Activated naive CD4-positive, alpha-beta T cell treated with anti-CD3 and anti-CD28 coated beads, Interleukin-2, amount 10 ng/mL, durations not matched to agents 7 days and 5 days (primary cell): ENCODE measurements around the gene PTPRD.
"Not testable (repeated sequence)": the region's sequence is repeated elsewhere in the genome, so short reads cannot be mapped to it uniquely, and the experiment has no call there.

ENCODE experiments used
- CTCF ChIA-PET: fragments of 350-600 bp; sonication (Branson Sonifier 250); formaldehyde crosslinking; loops from one replicate; lab custom pipeline; 2021; ENCODE audit warnings: antibody characterized with exemption; lab: Charles Lee
- DNase-seq: peaks from one replicate; pipeline ENCODE4 v3.0.0-alpha.2; 2020
- H3K27ac Mint-ChIP-seq: one replicate; pipeline ENCODE4 v1.8.0; 2021; ENCODE audit warnings: mild to moderate bottlenecking, moderate library complexity, mixed read lengths
- H3K27me3 Mint-ChIP-seq: one replicate; pipeline ENCODE4 v1.8.0; 2021; ENCODE audit warnings: mild to moderate bottlenecking, mixed read lengths
- H3K36me3 Mint-ChIP-seq: one replicate; pipeline ENCODE4 v1.8.0; 2021; ENCODE audit warnings: mixed read lengths
- H3K4me1 Mint-ChIP-seq: one replicate; pipeline ENCODE4 v1.8.0; 2021; ENCODE audit warnings: mixed read lengths
- H3K4me3 Mint-ChIP-seq: one replicate; pipeline ENCODE4 v1.8.0; 2021; ENCODE audit warnings: mild to moderate bottlenecking, moderate library complexity, mixed read lengths
- H3K9me3 Mint-ChIP-seq: one replicate; pipeline ENCODE4 v1.8.0; 2021; ENCODE audit warnings: mixed read lengths

Gene PTPRD

GRCh38 chr9:9387511-9388115 is 1225.2 kb downstream of the PTPRD start:
- no peak for DNase-seq
- Mint-ChIP-seq H3K36me3 (no peaks in the 10 kb centered on the region), H3K4me1 (no peaks in the 10 kb centered on the region), H3K27me3 (no peaks in the 10 kb centered on the region), H3K27ac (no peak overlapping the region), H3K4me3 (no peak overlapping the region), H3K9me3 (no peaks in the 10 kb centered on the region)
- CTCF ChIA-PET: no interaction called here

GRCh38 chr9:9362332-9362731 is 1250.5 kb downstream of the PTPRD start:
- DNase-seq: no peak
- no peaks in the 10 kb centered on the region for H3K4me1 Mint-ChIP-seq
- no peak overlapping the region for H3K27ac Mint-ChIP-seq
- no peaks in the 10 kb centered on the region for H3K9me3 Mint-ChIP-seq
- no peak overlapping the region for H3K4me3 Mint-ChIP-seq
- CTCF ChIA-PET: no interaction called here
- H3K36me3 Mint-ChIP-seq: no peaks in the 10 kb centered on the region
- H3K27me3 Mint-ChIP-seq: no peaks in the 10 kb centered on the region

DNA sequence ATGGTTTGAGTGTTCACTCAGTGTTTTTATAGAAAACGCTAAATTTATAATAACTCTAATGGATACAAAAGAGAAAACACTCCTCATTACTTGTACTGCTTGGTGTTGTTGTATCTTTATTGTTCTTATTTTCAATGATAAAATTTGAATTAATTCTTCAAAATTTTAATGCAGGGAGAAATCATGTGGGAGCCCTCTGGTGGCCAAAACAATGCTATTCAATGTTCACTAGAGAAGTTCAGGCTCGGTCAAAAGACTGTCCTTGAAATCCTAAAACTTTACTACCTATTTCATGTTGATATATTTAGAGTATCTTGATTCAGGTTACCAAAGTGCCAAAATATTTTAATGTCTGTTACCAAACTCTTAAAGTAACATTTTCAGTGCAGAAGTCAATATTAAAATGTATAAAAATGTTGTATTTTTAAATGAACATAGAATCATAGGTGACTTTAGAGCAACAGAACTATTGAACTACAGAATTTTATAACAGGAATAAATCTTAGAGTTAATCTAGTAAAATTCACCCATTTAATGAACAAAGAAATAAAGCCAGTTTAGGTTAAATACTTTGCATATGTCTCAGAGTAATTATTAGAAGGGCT is 1259.8 kb downstream of the PTPRD start:
- Mint-ChIP-seq H3K27ac (no peak overlapping the region), H3K4me1 (no peaks in the 10 kb centered on the region), H3K4me3 (no peak overlapping the region), H3K27me3 (no peaks in the 10 kb centered on the region), H3K36me3 (no peaks in the 10 kb centered on the region), H3K9me3 (no peaks in the 10 kb centered on the region)
- DNase-seq: no peak
- CTCF ChIA-PET: no interaction called here

- no peak overlapping the region for H3K4me3 Mint-ChIP-seq
- no peaks in the 10 kb centered on the region for H3K27me3 Mint-ChIP-seq
- CTCF ChIA-PET: interaction anchor here (0.6 kb wide), 1 partner anchor 602 kb away, joined by 3 read pairs; no protein-coding TSS in a partner anchor
- H3K36me3 Mint-ChIP-seq: no peaks in the 10 kb centered on the region
- H3K27ac Mint-ChIP-seq: no peak overlapping the region
- no peak for DNase-seq
- no peaks in the 10 kb centered on the region for H3K4me1 Mint-ChIP-seq
- no peaks in the 10 kb centered on the region for H3K9me3 Mint-ChIP-seq
Observed at GRCh38 chr9:9341203-9341602, 1271.6 kb downstream of the PTPRD start.

GRCh38 chr9:9337129-9337528 is 1275.7 kb downstream of the PTPRD start:
- no peak overlapping the region for H3K27ac Mint-ChIP-seq
- DNase-seq: no peak
- H3K4me3 Mint-ChIP-seq: no peak overlapping the region
- H3K36me3 Mint-ChIP-seq: no peaks in the 10 kb centered on the region
- CTCF ChIA-PET: no interaction called here
- H3K9me3 Mint-ChIP-seq: no peaks in the 10 kb centered on the region
- H3K27me3 Mint-ChIP-seq: no peaks in the 10 kb centered on the region
- no peaks in the 10 kb centered on the region for H3K4me1 Mint-ChIP-seq

DNA sequence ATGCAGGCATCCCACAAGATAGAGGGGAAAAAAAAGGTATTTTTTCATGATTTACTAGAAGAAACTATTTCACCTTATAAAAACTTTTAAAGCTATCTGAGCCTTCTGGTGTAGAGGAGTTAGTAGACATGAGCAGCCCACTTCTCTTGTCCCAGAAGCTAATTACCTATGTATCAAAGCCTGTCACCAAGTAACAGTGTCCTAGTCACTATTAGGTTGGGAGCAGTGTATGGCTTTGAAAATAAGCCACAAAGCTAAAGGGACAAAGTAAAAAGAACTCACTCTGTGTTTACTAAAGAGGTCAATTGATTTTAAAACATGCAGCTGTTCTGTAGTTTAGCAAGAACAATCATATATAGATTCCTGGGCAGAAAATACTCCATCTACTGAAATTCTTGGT is 1286.1 kb downstream of the PTPRD start:
- DNase-seq: no peak
- Mint-ChIP-seq H3K27me3 (no peaks in the 10 kb centered on the region), H3K9me3 (peaks cover 3% of the 10 kb centered on the region), H3K4me1 (no peaks in the 10 kb centered on the region), H3K36me3 (no peaks in the 10 kb centered on the region), H3K27ac (no peak overlapping the region), H3K4me3 (no peak overlapping the region)
- CTCF ChIA-PET: no interaction called here

GRCh38 chr9:9319007-9319406 is 1293.8 kb downstream of the PTPRD start:
- Mint-ChIP-seq H3K4me1 (no peaks in the 10 kb centered on the region), H3K4me3 (no peak overlapping the region), H3K9me3 (no peaks in the 10 kb centered on the region), H3K27me3 (no peaks in the 10 kb centered on the region), H3K36me3 (no peaks in the 10 kb centered on the region), H3K27ac (no peak overlapping the region)
- DNase-seq: no peak
- CTCF ChIA-PET: no interaction called here

DNA sequence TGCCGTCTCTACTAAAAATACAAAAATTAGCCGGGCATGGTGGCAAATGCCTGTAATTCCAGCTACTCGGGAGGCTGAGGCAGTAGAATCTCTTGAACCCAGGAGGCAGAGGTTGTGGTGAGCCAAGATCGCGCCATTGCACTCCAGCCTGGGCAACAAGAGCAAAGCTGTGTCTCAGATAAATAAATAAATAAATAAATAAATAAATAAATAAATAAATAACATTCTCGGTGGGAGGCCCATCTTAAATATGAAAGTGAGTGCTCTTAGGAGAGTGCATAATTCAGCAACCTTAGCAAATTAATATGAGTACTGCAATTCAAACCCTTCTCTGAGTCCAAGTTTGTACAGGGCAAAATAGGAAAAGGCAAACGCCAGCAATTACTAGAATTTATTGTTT is 1302.1 kb downstream of the PTPRD start:
- H3K27me3 Mint-ChIP-seq, H3K36me3 Mint-ChIP-seq, H3K27ac Mint-ChIP-seq: not testable (repeated sequence)

GRCh38 chr9:9305600-9305999 is 1307.2 kb downstream of the PTPRD start:
- Mint-ChIP-seq H3K36me3 (no peaks in the 10 kb centered on the region), H3K27me3 (no peaks in the 10 kb centered on the region), H3K4me1 (no peaks in the 10 kb centered on the region), H3K27ac (no peak overlapping the region), H3K9me3 (peaks cover 1% of the 10 kb centered on the region), H3K4me3 (no peak overlapping the region)
- CTCF ChIA-PET: no interaction called here
- DNase-seq: no peak

More for the DNA sequence above, 1302.1 kb downstream of the PTPRD start:
- CTCF ChIA-PET, DNase-seq, H3K4me1 Mint-ChIP-seq, H3K4me3 Mint-ChIP-seq, H3K9me3 Mint-ChIP-seq: not testable (repeated sequence)

GRCh38 chr9:9299134-9299533 is 1313.7 kb downstream of the PTPRD start:
- CTCF ChIA-PET: no interaction called here
- Mint-ChIP-seq H3K9me3 (no peaks in the 10 kb centered on the region), H3K27ac (no peak overlapping the region), H3K4me3 (no peak overlapping the region), H3K36me3 (no peaks in the 10 kb centered on the region), H3K4me1 (no peaks in the 10 kb centered on the region), H3K27me3 (no peaks in the 10 kb centered on the region)
- DNase-seq: no peak

GRCh38 chr9:9286001-9286400 is 1326.8 kb downstream of the PTPRD start:
- Mint-ChIP-seq H3K27me3 (no peaks in the 10 kb centered on the region), H3K27ac (no peak overlapping the region), H3K4me3 (no peak overlapping the region), H3K4me1 (no peaks in the 10 kb centered on the region), H3K36me3 (no peaks in the 10 kb centered on the region), H3K9me3 (peaks cover 3% of the 10 kb centered on the region)
- DNase-seq: no peak
- CTCF ChIA-PET: no interaction called here

DNA sequence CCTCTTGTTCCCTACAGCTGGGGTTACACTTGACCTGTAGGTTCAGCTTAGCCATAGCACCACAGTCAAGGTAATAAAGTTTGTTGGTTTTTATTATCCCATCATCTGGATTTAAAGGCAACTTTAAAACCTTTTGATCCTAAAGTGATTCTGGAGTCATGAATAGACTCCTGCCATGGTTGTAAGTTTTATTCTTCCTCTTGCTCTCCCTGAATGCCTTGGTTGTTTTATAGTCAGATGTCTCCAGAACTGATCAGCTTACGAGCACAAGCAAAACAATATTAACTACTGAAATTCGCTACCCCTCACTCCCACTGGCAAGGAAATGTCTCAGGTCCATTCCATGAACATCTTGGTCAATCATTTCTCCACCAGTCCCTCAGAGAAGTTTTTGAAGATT is 1328.6 kb downstream of the PTPRD start:
- no peaks in the 10 kb centered on the region for H3K27me3 Mint-ChIP-seq
- no peaks in the 10 kb centered on the region for H3K36me3 Mint-ChIP-seq
- DNase-seq: no peak
- H3K4me3 Mint-ChIP-seq: no peak overlapping the region
- peaks cover 3% of the 10 kb centered on the region for H3K9me3 Mint-ChIP-seq
- no peak overlapping the region for H3K27ac Mint-ChIP-seq
- no peaks in the 10 kb centered on the region for H3K4me1 Mint-ChIP-seq
- CTCF ChIA-PET: no interaction called here

DNA sequence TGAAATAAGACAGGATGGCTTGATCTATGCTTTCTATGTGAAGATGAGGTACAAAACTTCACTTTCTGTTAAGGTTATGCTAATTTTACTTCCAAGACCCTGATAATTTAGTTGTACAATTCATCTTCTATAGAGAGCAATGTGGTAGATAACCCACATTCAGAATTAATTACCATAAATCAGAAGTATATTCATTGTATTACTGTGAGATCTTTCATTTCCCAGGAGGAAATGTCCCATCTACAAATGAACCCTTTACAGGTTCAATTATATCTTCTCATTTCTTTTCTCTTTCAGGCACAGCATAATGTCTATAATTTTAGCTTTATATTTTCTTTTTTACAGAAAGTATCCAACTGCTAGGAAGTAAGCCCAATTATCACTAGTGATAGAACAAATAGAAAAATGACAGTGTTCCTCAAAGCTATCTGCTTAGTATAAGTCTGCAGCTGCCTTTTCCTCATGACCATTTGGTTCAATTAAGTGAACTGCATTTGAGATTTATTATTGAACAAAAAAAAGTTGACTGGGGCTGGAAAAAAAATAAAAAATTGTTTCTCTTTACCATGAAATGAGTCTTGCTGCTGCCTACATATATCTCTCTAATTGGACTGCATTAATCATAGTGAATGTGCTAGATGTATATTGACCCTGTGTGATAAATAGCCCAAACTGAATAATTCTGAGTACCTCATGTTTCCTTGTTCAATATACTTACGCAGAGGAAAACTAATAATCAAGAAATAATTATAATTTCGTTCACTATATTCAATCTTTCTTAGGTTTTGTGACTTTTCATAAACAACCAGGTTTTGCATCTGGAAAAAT is 1329.4 kb downstream of the PTPRD start:
- H3K9me3 Mint-ChIP-seq: peaks cover 3% of the 10 kb centered on the region
- CTCF ChIA-PET: no interaction called here
- no peak overlapping the region for H3K27ac Mint-ChIP-seq
- H3K36me3 Mint-ChIP-seq: no peaks in the 10 kb centered on the region
- no peaks in the 10 kb centered on the region for H3K27me3 Mint-ChIP-seq
- H3K4me3 Mint-ChIP-seq: no peak overlapping the region
- H3K4me1 Mint-ChIP-seq: no peaks in the 10 kb centered on the region
- no peak for DNase-seq

- H3K9me3 Mint-ChIP-seq: no peaks in the 10 kb centered on the region
- no peak overlapping the region for H3K4me3 Mint-ChIP-seq
- no peak for DNase-seq
- no peaks in the 10 kb centered on the region for H3K27me3 Mint-ChIP-seq
- H3K4me1 Mint-ChIP-seq: no peaks in the 10 kb centered on the region
- CTCF ChIA-PET: no interaction called here
- no peaks in the 10 kb centered on the region for H3K36me3 Mint-ChIP-seq
- no peak overlapping the region for H3K27ac Mint-ChIP-seq
Observed at GRCh38 chr9:9275601-9276000, 1337.2 kb downstream of the PTPRD start.

GRCh38 chr9:9257999-9258498 is 1354.8 kb downstream of the PTPRD start:
- Mint-ChIP-seq H3K27ac (no peak overlapping the region), H3K9me3 (peaks cover 2% of the 10 kb centered on the region), H3K27me3 (no peaks in the 10 kb centered on the region), H3K4me1 (no peaks in the 10 kb centered on the region), H3K4me3 (no peak overlapping the region), H3K36me3 (no peaks in the 10 kb centered on the region)
- no peak for DNase-seq
- CTCF ChIA-PET: no interaction called here
